Erythroblast (primary cell): ENCODE measurements around the gene LIAS.

ENCODE experiments used
- GATA1 ChIP-seq: IDR thresholded peaks from 2 replicates; pipeline ENCODE4 v1.6.1; 2011; ENCODE audit warnings: low read depth, mild to moderate bottlenecking, control low read depth, low read length, moderate library complexity
- POLR2A ChIP-seq: IDR thresholded peaks from 2 replicates; pipeline ENCODE4 v1.6.1; 2011; ENCODE audit warnings: mild to moderate bottlenecking, low read length

DNA sequence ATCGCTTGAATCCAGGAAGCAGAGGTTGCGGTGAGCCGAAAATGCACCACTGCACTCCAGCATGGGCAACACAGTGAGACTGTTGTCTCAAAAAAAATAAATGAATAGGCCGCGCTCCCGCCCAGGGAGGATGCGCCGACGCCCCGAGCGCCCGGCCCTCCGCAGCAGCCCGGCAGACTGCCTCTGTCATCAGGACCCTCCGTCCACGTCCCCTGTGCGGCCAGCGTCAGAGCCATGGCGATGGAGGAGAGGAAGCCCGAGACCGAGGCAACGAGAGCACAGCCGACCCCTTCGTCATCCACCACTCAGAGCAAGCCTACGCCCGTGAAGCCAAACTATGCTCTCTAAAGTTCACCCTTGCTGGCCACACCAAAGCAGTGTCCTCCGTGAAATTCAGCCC lies 21.4 kb downstream of the LIAS start:
- no peak for TF ChIP-seq POLR2A
- TF ChIP-seq GATA1, result no peak
